H1 (cell line): ENCODE results near the gene CGREF1. TPM values are rescaled to one million over a fixed set of nuclear protein-coding genes. Genes with fewer than 3 reads are reported as not detected.
A peak's percentile ranks its signal among the peaks of the same experiment; 100 is the strongest.

Experiments
- BACH1 ChIP-seq: IDR thresholded peaks from 2 replicates; pipeline ENCODE4 v1.6.1; 2012; ENCODE audit warnings: low read length, improper control_type of control experiment
- EZH2 ChIP-seq: fragments of 200-600 bp; sonication (generic); IDR thresholded peaks from 2 replicates; pipeline ENCODE4 v1.7.1; 2012; ENCODE audit warnings: low read depth, mild to moderate bottlenecking, moderate library complexity, low read length, inconsistent platforms; ENCODE audit not compliant: severe bottlenecking
- KDM4A ChIP-seq: IDR thresholded peaks from one replicate; pipeline ENCODE4 v1.7.1; 2012; ENCODE audit warnings: low read depth, mild to moderate bottlenecking, moderate library complexity, low read length, inconsistent platforms; ENCODE audit not compliant: severe bottlenecking
- MAX ChIP-seq: IDR thresholded peaks from 2 replicates; pipeline ENCODE4 v1.6.1; 2012; ENCODE audit warnings: inconsistent platforms
- NANOG ChIP-seq: IDR thresholded peaks from 2 replicates; pipeline ENCODE4 v1.6.1; 2011; ENCODE audit warnings: low read length, low read depth, mild to moderate bottlenecking, inconsistent platforms; ENCODE audit not compliant: insufficient read depth, poor library complexity, severe bottlenecking
- NRF1 ChIP-seq: IDR thresholded peaks from 2 replicates; pipeline ENCODE4 v1.6.1; 2011; ENCODE audit warnings: mild to moderate bottlenecking, low read depth, low read length, improper control_type of control experiment
- TAF1 ChIP-seq: IDR thresholded peaks from 2 replicates; pipeline ENCODE4 v1.6.1; 2011; ENCODE audit warnings: mild to moderate bottlenecking, low read depth, low read length
- USF2 ChIP-seq: IDR thresholded peaks from 2 replicates; pipeline ENCODE4 v1.6.1; 2011; ENCODE audit warnings: low read length, improper control_type of control experiment
- polyA plus RNA-seq, 7 experiments: library from polyadenylated mRNA; depleted of rRNA in 3 of 7; stranded (reverse) in 5 of 7; unstranded in 2 of 7; fragments of >200 nt in 5 of 7; fragments of 200-250 nt in 2 of 7; gene quantifications; 1 replicate in 5 of 7; 2 replicates in 1 of 7; 4 replicates in 1 of 7; pipeline versions ENCODE4 v1.2.1 to v1.2.3, GENCODE V29; 2011 to 2013; ENCODE audit warnings: missing spikeins in 2 of 7, mixed read lengths in 2 of 7
- total RNA-seq: library from RNA; stranded (reverse); fragmentation: NEBNext Ultra II Directional; extraction: Animal tissue kit (Norgen Biotek cat#: 25700); gene quantifications from 2 replicates; pipeline ENCODE4 v1.2.1, GENCODE V29; 2021

Gene CGREF1
- total and polyA plus RNA-seq, 2 of the 8 experiments (the other 6 are each of a cell fraction or from before 2014, with no cell fraction given): 2.5 to 3.4 TPM

GRCh38 chr2:27118525-27119329 lies at the start of gene CGREF1 (continued):
- TF ChIP-seq EZH2 (peak; percentile 48), NRF1 (peak; percentile 35; the same call in 1 of the 2 replicates), MAX (peak; percentile 76), KDM4A (peak; percentile 98), NANOG (no peak), TAF1 (0 out of 2 replicates have a peak, but pooled peaks have one; percentile 34), BACH1 (peak; percentile 24; the same call in 1 of the 2 replicates), USF2 (no peak)
